HG03196 (cell line): ENCODE measurements around the gene PDE4D.
"Not testable (repeated sequence)": the region's sequence is repeated elsewhere in the genome, so short reads cannot be mapped to it uniquely, and the experiment has no call there.

Experiments used
- ATAC-seq: cut with Tn5 transposase; IDR thresholded peaks from one replicate; pipeline ENCODE4 v1.9.1; 2021; ENCODE audit not compliant: unreplicated experiment

The PDE4D gene

DNA sequence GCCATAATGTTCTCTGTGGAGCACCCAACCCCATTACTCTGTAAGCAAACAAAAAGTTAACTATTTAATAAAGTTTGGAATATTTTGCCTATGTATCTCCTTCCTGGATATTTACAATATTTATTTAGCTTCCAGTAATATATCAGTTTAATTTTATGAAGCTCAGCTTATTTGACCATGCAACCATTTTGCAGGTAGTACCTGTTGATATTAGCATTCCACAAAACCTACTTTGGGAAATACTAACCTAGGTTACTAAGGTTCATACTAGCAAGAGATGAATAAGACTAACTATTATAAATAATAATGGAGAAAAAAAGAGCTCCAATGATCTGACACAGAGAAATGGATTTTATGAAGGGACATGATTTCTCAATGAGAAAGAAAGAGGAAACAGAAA, 506.4 kb downstream of the PDE4D start:
- ATAC-seq = no peak

DNA sequence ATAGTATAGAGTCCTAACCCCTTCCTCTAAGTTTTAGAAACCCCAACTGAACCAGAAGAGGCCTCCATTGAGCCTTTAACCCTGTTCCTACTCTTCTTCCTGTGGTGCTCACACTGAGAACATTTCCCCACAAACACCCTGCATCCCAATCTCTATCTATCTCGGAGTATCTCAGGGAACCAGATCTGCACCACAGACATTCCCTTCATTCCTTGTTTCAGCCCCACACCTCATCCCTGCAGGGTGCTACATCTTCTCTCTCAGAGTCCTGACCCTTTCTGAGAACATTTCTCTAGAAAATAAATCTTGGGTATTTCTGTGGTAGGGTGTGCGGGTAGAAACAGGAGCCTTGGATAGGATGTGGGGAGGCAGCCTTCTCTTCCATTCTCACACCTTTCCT, 507.8 kb downstream of the PDE4D start:
- ATAC-seq = no peak

DNA sequence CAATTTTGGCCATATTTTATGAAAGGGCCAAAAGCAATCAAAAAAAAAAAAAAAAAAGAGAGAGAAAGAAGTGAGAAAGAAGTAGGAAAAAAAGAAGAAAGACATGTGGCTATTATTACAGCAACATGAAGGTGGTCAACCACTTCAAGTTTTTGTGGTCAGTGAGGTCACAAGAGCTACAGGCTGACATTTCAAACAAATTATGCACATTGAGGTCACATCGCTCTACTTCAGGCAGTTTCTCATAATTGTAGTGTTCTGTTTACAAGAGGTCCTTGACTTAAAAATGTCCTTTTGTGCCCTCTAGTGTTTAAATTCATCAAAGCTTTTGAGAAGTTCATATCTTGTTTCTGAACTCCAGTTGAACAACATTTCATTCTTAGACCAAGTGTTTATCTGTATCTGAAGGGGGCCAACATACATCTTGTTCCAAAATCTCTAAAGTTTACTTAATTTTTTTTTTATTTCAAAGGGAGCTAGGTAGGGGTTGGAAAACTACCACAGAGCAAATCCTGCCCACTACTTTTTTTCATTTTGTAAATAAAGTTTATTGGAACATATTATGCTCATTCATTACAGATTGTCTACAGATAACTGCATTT, 513.1 kb downstream of the PDE4D start:
- ATAC-seq = peak; percentile 95

DNA sequence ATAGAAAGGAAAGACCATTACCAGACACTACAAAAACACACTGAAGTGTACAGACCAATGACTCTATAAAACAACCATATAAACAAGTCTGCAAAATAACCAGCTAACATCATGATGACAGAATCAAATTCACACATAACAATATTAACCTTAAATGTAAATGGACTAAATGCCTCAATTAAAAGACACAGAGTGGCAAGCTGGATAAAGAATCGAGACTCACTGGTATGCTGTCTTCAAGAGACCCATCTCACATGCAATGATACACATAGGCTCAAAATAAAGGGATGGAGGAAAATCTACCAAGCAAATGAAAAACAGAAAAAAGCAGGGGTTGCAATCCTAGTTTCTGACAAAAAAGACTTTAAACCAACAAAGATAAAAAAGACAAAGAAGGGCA, 519.5 kb downstream of the PDE4D start:
- ATAC-seq = not testable (repeated sequence)

DNA sequence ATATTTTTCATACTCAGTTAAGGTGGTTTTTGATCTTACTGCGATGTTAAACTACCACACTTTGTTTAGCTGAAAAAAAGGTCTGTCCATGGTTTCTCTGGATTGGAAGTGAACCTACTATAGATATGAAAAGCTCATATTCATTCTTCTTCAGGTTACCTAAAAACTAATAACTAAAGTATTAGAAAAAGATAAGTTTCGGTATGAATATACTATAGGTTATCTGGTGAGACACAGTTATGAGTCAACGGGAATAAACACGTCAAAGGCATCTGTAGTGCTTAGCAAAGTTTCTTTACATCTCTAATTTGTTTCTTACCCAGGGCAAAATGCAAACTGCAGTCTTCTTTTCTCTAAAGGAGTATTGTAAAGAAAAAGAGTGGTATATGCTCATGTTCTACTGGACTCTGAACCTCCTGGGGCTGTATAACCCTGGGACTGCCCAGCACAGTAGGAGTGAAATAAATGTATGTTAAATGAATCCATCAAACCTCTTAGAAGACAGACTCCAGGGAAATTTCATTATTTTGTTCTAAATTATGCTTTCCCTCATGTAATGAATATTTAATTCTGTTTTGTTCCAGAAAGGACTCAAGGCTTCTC, 521.9 kb downstream of the PDE4D start:
- no peak for ATAC-seq

DNA sequence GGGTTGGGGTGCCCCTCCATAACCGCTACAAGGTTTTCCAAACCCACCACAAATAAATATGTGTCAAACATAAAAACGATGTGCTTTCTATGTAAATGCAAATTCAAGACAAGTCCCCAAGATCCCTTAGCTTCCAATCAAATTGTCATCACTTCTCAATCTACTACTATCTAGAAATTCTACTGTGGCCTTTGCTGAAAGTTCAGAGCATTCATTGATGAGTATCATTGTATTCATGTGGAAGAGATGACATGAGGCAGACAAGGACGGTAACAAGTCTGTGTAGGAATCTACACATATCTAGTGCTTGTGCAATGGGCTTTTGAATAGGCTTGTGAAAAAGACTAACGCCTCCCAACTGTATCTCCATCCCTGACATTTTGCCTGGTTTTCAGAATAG, 524.6 kb downstream of the PDE4D start:
- no peak for ATAC-seq

DNA sequence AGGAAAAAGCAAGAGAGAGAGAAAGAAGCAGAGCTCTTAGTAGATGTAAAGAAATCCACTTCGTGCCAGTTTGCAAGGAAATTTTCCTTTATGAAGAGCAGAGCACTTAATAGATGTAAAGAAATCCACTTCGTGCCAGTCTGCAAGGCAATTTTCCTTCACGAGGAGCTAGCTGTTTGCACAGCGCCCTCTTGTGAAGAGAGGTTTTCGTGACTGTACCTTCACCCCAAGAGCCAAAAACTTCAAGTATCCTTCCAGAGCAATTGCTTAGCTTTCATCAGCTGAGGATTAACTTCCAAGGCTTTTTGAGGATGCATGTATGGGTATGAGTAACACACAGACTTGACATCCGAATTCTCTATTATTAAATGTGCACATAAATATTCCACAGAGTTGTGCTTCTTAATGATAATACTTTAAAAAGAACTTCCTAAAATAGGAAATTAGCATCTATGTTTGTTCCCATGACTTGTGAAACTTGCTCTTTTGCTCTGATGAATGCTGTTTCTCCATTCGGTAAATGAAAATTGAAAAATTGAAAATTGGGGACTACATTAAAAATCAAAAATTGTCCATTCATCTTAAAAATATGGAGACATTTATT, 525.6 kb downstream of the PDE4D start:
- ATAC-seq = peak; percentile 61

DNA sequence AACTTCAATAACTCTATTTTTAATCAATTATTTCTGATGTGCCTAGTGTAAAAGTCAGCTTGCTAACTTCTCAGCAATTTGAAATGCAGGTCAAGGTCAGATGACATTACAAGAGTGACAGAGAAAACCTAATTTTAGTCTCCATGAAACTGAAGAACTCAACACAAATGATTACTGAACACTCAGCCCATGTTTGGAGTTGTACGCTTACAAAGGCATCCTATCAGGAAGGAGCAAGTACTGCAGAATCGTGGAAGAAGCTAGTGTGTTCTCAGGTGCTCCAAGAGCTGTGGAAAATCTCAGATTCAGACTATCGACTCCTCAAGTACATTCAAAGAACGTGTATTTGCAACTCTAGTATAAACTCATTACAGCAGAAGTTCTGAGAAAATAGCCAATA, 526.7 kb downstream of the PDE4D start:
- no peak for ATAC-seq

DNA sequence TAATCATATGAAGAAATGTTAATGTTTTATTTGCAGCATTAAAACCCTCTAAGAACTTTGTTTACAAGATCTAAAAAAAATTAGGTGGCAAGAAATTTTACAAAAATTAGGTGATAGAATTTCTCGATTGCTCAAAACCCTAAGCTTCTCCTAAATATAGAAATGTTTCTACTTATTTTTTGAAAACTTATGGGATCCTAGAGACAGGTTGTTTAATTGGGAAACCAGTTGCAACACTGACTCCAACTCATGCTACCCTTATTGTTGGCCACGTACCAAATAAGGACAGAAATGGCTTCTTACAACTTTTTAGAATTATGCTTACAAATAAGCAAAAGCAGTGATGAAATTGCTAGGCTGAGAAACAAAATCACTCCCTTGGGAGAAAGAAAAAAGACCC, 531.1 kb downstream of the PDE4D start:
- no peak for ATAC-seq

DNA sequence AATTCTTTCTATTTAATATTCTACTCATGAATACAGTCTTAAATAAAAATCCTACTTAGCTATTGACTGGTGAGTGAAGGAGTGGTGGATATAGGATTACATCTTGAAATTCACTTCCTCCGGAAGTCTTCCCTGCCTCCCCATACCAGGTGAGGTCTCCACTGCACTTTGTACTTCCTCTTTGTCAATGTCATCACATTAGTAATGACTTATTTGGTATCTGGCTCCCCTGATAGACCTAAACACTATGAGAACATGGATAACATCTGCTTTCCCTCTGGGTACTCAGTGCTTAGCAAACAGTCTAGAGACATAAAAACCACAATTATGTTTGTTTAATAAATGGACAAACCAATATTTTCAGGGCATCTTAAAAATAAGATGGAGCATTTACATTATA, 532.1 kb downstream of the PDE4D start:
- no peak for ATAC-seq

DNA sequence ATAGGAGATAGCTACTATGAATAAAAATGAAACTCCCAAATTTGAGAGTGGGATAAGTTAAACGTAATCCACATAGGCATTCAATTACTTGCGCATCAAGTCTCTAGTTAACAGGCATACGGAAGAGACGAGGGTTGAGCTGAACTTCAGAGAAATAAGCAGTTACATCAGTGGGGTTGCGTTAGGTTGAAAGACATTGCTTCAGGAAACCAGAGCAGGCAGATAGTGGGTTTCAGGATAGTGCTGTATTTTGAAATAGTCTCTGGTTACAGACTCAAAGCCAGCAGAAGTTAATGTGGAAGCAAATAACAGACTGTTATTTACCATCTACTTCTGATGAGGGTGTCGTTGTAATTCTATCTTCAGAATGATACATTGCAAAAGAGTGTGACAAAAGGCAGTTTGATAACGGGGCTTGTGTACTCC, 533.4 kb downstream of the PDE4D start:
- no peak for ATAC-seq

DNA sequence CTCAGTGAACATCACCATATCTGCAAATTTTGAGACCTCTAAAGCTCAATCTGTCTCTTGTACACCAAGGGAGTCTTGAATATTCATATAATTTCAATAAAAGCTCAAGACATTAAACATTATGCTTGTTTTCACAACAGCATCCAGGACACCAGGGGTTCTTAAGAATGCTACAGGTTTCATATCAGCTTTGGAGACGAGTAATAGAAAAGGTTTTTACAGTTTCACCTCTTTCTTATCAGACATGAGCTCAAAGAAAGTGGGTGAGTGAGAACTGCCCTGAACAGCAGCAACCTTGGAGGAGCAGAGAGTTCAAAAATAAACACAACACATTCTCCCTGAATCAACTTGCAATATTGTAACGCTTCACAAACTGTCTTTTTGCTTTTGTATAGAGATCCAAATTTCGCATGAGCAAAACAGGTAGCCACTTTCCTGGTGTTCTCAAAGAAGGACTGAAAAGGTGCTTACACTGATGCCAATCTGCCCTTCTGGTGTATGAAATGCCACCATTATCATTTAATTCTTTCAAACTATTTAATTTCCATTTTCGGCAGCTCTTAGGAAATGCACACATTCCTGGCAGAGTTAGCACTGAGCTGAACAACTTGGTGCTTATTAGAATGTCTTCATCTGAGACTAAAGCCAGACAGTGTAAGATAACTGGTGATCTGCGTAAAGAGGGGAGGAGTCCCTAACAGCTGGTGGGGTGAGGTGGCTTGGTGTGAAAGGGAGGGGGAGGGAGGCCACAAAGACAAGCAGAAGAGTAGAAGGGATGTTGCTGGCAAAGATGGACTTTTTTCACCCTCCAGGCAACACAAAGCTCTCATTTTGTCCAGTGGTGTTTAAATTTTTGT, 535.3 kb downstream of the PDE4D start:
- ATAC-seq = no peak

DNA sequence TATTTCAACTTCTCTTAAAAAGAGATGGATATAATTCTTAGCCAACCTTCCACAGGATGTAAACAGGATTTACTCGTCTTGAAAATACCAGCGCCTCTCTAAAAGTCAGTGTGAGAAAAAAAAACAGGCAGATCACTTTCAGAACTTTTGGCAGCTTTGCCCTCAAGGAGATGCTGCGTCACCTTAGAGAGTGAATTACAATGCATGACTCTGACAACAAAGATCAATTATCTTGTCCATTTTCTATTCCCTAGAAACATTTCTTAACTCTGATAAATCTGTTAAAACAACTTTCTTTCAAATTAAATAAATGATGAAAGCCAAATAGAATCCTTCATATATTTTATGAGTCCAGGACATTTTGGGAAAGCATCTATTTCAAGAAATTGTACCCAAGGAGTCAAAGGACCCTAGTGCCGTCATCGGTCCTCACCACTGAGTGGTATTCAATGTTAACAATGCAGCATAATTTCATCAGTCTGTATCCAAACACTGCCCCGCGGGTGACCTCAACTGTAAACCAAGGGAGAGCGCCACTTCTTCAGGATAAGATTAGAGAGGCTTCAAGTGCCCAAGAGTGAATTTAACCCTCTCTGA, 536.0 kb downstream of the PDE4D start:
- ATAC-seq = no peak

DNA sequence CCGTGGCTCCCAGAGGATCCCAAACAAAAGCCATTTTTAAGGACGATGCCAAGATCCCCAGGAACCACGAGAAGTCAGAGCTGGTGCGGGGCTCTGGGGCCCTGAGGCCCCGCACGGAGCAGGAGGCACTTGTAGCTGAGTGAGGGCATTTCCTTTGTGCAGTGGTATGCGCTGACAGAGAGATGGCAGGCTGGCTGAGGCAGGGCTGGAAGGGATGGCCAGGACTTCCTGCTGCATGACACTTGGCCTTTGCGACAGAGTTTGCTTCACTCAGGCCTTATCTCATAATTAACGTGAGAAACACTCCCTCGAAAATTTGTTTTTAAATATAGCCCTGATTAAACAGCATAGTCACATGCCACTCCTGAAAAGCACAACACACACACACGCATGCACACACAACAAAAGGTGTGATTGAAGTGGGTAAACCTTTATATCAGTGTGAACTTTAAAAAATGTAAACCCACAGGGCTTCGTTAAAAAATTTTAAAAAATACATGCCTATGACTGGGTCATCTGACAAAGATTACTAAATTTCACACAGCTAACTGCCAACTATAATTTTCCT, 536.6 kb downstream of the PDE4D start:
- ATAC-seq = no peak

DNA sequence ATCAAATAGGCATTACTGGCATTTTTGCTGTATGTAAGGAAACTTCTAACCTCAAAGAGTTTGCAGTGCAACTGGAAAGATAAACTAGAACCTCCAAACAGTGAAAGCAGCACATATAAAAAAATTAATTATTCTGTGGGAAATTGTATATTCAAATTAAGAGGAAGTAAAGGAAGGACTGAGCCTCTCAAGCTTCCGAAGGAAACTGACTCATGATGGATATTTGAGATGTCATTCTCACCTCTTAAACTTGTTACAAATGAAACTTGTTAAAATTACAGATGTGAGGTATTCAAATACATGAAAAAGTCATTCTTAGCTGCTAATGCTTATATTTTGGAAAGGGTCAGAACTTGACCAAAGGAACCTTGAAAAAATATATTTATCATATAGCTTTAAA, 538.7 kb downstream of the PDE4D start:
- no peak for ATAC-seq

DNA sequence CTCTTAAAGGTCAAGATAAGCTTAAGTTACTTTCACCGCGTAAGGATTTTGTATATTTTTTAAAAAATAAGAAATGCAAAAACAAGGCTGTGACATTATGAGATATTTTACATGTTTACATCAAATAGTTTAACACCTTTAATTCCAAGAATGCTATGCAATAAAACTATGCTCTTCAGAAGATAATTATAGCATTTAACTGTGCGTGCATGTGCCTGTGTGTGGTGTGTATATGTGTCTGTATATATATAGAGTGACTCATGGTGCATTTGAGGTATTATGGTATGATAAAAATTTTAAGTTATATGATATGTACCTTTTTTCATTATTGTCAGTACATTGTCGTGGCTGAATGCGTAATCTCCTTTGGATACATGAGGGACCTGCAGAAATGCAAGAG, 539.3 kb downstream of the PDE4D start:
- ATAC-seq = no peak

DNA sequence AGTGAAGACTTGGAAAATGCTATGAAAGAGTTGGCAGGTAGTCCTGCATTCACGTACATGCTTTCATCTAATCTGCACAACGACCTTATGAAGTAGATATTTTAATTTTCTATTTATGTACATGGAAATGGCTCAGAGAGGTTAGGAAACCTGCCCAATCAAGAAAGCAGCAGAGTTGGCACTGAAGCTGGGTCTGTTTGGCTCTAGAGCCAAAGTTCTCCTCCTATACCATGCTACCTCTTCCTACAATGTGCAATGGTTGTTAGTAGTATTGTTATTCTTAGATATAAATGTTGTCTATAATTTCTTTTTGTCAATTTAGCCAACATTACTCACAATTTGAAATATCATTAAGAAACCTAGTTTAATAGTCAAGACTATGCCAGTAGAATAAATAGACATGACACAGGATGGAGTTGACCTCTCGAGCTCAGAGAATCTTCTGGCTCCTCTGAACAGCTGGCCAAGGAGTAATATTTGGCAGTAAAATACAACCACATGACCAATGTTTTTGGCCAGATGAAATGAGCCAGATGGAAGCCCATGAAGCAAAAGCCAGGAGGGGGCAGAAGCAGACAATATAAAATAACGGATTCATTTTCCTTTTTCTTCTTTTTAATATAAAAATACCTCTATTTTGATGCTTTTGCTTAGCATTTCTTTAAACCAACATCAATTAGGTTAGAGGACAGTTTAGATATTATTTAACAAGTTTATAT, 542.3 kb downstream of the PDE4D start:
- no peak for ATAC-seq

DNA sequence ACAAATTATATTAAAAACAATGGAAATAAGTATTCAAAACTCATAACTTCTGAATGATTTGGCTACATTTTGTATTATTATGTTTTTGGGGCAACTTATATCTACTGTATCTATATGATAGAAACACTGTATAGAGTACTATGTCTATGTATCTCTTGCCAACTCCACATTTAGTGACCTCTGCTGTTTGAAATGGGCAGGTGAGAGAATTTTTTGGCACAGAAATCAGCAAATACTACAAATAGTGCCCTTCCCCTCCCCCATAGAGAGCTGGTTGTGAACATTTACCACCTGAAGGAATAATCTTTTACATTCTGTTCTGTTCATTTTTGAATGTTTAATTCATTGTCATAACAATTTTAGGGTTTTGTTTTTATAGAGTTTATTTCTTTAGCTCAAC, 545.3 kb downstream of the PDE4D start:
- no peak for ATAC-seq

DNA sequence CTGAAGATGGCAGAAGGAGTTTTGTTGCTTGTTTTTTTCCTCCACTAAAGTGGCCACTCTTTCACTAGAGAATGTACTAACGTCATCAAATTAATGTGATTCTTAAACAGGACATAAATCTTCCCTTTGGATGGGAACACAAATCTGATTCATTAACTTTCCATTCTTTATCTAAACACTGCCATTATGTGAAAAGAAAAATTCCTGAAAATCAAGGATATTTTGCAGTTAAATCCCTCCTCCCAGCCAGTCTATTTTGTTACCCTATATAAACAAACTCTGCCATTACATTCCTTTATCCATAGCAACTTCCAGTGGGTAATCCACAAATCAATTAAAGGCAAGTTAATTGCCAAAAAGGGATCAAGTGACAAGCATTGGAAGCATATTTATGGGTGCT, 546.5 kb downstream of the PDE4D start:
- ATAC-seq = no peak

DNA sequence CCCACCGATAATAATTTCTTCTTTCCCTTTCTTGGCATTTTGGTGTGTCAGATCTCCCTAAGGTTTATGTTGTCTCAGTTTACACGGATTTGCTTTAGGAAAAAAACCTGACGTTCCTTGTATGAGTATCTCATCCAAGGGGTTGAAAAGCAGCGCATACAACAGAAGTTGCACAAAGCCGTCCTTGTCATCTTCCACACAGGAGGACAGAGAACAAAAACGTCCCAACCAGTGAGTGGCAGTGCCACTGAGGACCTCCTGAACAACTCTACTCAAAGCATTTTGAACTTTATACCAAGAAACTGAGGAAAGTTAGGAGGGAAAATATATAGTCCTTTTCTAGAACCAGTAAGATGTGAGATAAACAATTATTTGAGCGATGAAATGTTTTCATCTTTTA, 547.0 kb downstream of the PDE4D start:
- ATAC-seq = no peak

DNA sequence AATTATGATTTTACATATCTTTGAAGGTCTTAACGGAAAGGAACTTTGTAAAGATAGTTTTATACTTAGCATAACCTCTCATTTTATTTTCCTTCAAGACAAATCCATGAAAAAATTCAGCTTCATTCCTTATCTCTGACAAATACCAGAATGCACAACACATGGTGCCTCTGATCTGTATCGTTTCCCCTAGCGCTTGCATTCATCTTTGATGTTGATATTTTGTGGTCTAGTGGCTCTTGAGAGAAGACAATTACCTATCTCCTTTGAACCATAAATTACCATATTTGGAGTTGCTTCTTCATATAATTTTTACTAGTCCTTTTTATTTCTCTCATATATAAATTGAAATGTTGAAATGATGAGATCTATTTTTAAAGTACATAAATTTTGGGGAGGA, 551.3 kb downstream of the PDE4D start:
- no peak for ATAC-seq
